HEK293 (cell line): ENCODE data around the gene CHID1.
A peak's percentile ranks its signal among the peaks of the same experiment; 100 is the strongest.

Source experiments
- CTCF ChIA-PET: fragments of 350-600 bp; formaldehyde crosslinking; extraction: SDS; loops from one replicate; lab custom pipeline; 2021; ENCODE audit warnings: antibody characterized with exemption; lab: Yijun Ruan, JAX
- POLR2A ChIA-PET: fragments of 300-600 bp; formaldehyde crosslinking; extraction: SDS; loops from one replicate; lab custom pipeline; 2020; ENCODE audit warnings: antibody characterized with exemption, inconsistent platforms; lab: Yijun Ruan, JAX
- H3K27ac ChIP-seq: fragments of 200-500 bp; sonication (Bioruptor generic); 2 replicates; pipeline ENCODE4 v1.5.1; 2014; ENCODE audit warnings: low read depth, low read length, control low read depth, inconsistent platforms; ENCODE audit errors: extremely low read depth
- H3K36me3 ChIP-seq, 2 experiments: fragments of 200-500 bp in 1 of 2; sonication (Bioruptor generic) in 1 of 2; 1 replicate in 1 of 2; 2 replicates in 1 of 2; pipeline ENCODE4 v1.5.1; 2014 to 2017; ENCODE audit warnings: inconsistent platforms in 2 of 2, low read length in 2 of 2; ENCODE audit not compliant: control insufficient read depth in 2 of 2, insufficient read depth in 1 of 2
- H3K4me1 ChIP-seq: fragments of 200-500 bp; sonication (Bioruptor generic); 2 replicates; pipeline ENCODE4 v1.5.1; 2014; ENCODE audit warnings: mild to moderate bottlenecking, low read length, inconsistent platforms; ENCODE audit not compliant: control insufficient read depth, insufficient read depth
- H3K4me3 ChIP-seq: 2 replicates; pipeline ENCODE4 v1.5.1; 2011; ENCODE audit warnings: low read depth, mild to moderate bottlenecking, control low read depth, low read length, moderate library complexity
- H3K9me3 ChIP-seq: fragments of 200-500 bp; sonication (Bioruptor generic); 2 replicates; pipeline ENCODE4 v1.5.1; 2014; ENCODE audit warnings: low read depth, low read length, inconsistent platforms; ENCODE audit not compliant: control insufficient read depth, insufficient read depth
- BCL11A ChIP-seq: fragments of 450-650 bp; formaldehyde crosslinking; IDR thresholded peaks from 2 replicates; pipeline ENCODE4 v1.5.1; 2016; ENCODE audit warnings: low read depth, missing biosample characterization, missing genetic modification characterization
- HOXA7 ChIP-seq: sonication (generic); formaldehyde crosslinking; IDR thresholded peaks from 2 replicates; pipeline ENCODE4 v1.8.1; 2022; ENCODE audit warnings: missing genetic modification reagents, borderline replicate concordance
- KLF9 ChIP-seq: fragments of 450-650 bp; formaldehyde crosslinking; IDR thresholded peaks from 2 replicates; pipeline ENCODE4 v1.5.1; 2016; ENCODE audit warnings: missing biosample characterization, missing genetic modification characterization, low read depth
- PATZ1 ChIP-seq: fragments of 450-650 bp; formaldehyde crosslinking; IDR thresholded peaks from 2 replicates; pipeline ENCODE4 v1.5.1; 2016; ENCODE audit warnings: missing biosample characterization, missing genetic modification characterization
- PRDM1 ChIP-seq: fragments of 450-650 bp; formaldehyde crosslinking; IDR thresholded peaks from 2 replicates; pipeline ENCODE4; 2016; ENCODE audit warnings: missing biosample characterization, missing genetic modification characterization
- ZBTB11 ChIP-seq: fragments of 450-650 bp; formaldehyde crosslinking; conservative IDR thresholded peaks from 2 replicates; pipeline ENCODE4 v1.5.1; 2016; ENCODE audit warnings: low read depth, missing biosample characterization, missing genetic modification characterization
- ZNF140 ChIP-seq: fragments of 450-650 bp; formaldehyde crosslinking; IDR thresholded peaks from 2 replicates; pipeline ENCODE4 v1.5.1; 2016; ENCODE audit warnings: missing biosample characterization, missing genetic modification characterization
- ZNF174 ChIP-seq: fragments of 450-650 bp; formaldehyde crosslinking; IDR thresholded peaks from 2 replicates; pipeline ENCODE4 v1.5.0; 2017; ENCODE audit warnings: missing biosample characterization, mild to moderate bottlenecking, missing genetic modification characterization
- ZNF2 ChIP-seq: fragments of 450-650 bp; formaldehyde crosslinking; IDR thresholded peaks from 2 replicates; pipeline ENCODE4 v1.5.1; 2016; ENCODE audit warnings: missing biosample characterization, missing genetic modification characterization
- ZNF274 ChIP-seq, 2 experiments: fragments of 200-500 bp in 1 of 2; fragments of 450-650 bp in 1 of 2; sonication (Bioruptor generic) in 1 of 2; formaldehyde crosslinking in 1 of 2; IDR thresholded peaks; 2 replicates each; pipeline versions ENCODE4 v1.5.1 to v1.6.1; 2014 to 2016; ENCODE audit warnings: borderline replicate concordance in 1 of 2, inconsistent platforms in 1 of 2, low read length in 1 of 2, missing biosample characterization in 1 of 2, missing genetic modification characterization in 1 of 2
- ZNF335 ChIP-seq: fragments of 450-650 bp; formaldehyde crosslinking; conservative IDR thresholded peaks from 2 replicates; pipeline ENCODE4 v1.5.1; 2016; ENCODE audit warnings: missing biosample characterization, missing genetic modification characterization
- ZNF341 ChIP-seq: fragments of 450-650 bp; formaldehyde crosslinking; IDR thresholded peaks from 2 replicates; pipeline ENCODE4; 2016; ENCODE audit warnings: low read depth, missing biosample characterization, missing genetic modification characterization
- ZNF354C ChIP-seq: fragments of 450-650 bp; formaldehyde crosslinking; IDR thresholded peaks from 2 replicates; pipeline ENCODE4 v1.5.1; 2016; ENCODE audit warnings: missing biosample characterization, missing genetic modification characterization, low read depth, borderline replicate concordance
- ZNF362 ChIP-seq: fragments of 450-650 bp; formaldehyde crosslinking; IDR thresholded peaks from 2 replicates; pipeline ENCODE4 v1.5.1; 2016; ENCODE audit warnings: missing biosample characterization, missing genetic modification characterization
- ZNF37A ChIP-seq: fragments of 450-650 bp; IDR thresholded peaks from 2 replicates; pipeline ENCODE4 v1.5.1; 2018; ENCODE audit warnings: missing biosample characterization, missing genetic modification characterization
- ZNF433 ChIP-seq: fragments of 450-650 bp; formaldehyde crosslinking; IDR thresholded peaks from 2 replicates; pipeline ENCODE4 v1.5.1; 2016; ENCODE audit warnings: missing biosample characterization, missing genetic modification characterization, low read depth
- ZNF488 ChIP-seq: fragments of 450-650 bp; formaldehyde crosslinking; IDR thresholded peaks from 2 replicates; pipeline ENCODE4 v1.5.1; 2016; ENCODE audit warnings: missing biosample characterization, missing genetic modification characterization
- ZNF530 ChIP-seq: fragments of 450-650 bp; formaldehyde crosslinking; IDR thresholded peaks from 2 replicates; pipeline ENCODE4 v1.5.1; 2016; ENCODE audit warnings: low read depth, missing biosample characterization, missing genetic modification characterization
- ZNF580 ChIP-seq: fragments of 450-650 bp; formaldehyde crosslinking; IDR thresholded peaks from 2 replicates; pipeline ENCODE4 v1.5.1; 2016; ENCODE audit warnings: missing biosample characterization, missing genetic modification characterization
- ZNF707 ChIP-seq: fragments of 450-650 bp; formaldehyde crosslinking; IDR thresholded peaks from 2 replicates; pipeline ENCODE4 v1.5.1; 2016; ENCODE audit warnings: missing biosample characterization, missing genetic modification characterization
- ZNF792 ChIP-seq: fragments of 450-650 bp; formaldehyde crosslinking; IDR thresholded peaks from 2 replicates; pipeline ENCODE4 v1.5.1; 2016; ENCODE audit warnings: missing biosample characterization, missing genetic modification characterization
- ZSCAN30 ChIP-seq: fragments of 450-650 bp; IDR thresholded peaks from 2 replicates; pipeline ENCODE4 v1.5.1; 2018; ENCODE audit warnings: missing biosample characterization, mild to moderate bottlenecking, missing genetic modification characterization, moderate library complexity
- ZSCAN5A ChIP-seq: fragments of 450-650 bp; formaldehyde crosslinking; IDR thresholded peaks from 2 replicates; pipeline ENCODE4 v1.5.1; 2016; ENCODE audit warnings: missing biosample characterization, missing genetic modification characterization
- TF ChIP-seq, protein P1 (sequence below): fragments of 450-650 bp; formaldehyde crosslinking; IDR thresholded peaks from 2 replicates; pipeline ENCODE4 v1.5.1; 2017; ENCODE audit warnings: missing biosample characterization, missing genetic modification characterization

CHID1 gene

DNA sequence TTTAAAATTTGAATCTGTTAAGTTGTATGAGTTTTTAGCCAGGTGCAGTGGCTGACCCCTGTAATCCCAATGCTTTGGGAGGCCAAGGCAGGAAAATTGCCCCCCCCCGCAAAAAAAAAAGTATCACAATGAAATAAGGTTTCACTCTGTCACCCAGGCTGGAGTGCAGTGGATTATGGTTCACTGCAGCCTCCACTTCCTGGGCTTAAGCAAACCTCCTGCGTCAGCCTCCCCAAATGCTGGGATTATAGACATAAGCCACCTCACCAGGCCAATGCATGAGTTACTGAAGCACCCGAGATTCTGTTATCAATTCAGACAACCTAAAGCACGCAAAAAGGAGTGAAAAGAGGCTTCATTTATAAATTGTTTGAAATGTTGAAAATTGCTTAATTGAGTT is 2.4 kb upstream of the CHID1 start (continued):
- no peak for TF ChIP-seq BCL11A (tag by site-specific recombination)
- TF ChIP-seq ZNF274 (IDR thresholded peaks at IDR 0.05; ENCODE audit: low read length) = no peak
- TF ChIP-seq ZNF274 (tag by site-specific recombination; IDR thresholded peaks at IDR 0.05; ENCODE audit: borderline replicate concordance) = no peak
- TF ChIP-seq ZSCAN30 = no peak
- no peak for TF ChIP-seq ZNF335
- no peak for TF ChIP-seq ZNF37A (tag by site-specific recombination)
- no peak for TF ChIP-seq ZNF488

GRCh38 chr11:912266-912665 is 1.7 kb upstream of the CHID1 start:
- Histone ChIP-seq H3K36me3 (peaks cover 0 to 22% of the 10 kb centered on the region in 2 experiments; a peak in 1 of 3 replicates), H3K27ac (no peak overlapping the region), H3K4me3 (no peak overlapping the region), H3K9me3 (no peaks in the 10 kb centered on the region), H3K4me1 (no peaks in the 10 kb centered on the region)
- ChIA-PET CTCF (no interaction called here), POLR2A (no interaction called here)
- TF ChIP-seq ZNF580 (tag by site-specific recombination) = no peak
- TF ChIP-seq HOXA7 = no peak
- no peak for TF ChIP-seq PRDM1 (tag by site-specific recombination)
- TF ChIP-seq ZNF335 = 0 out of 2 replicates have a peak, but pooled peaks have one; percentile 25

DNA sequence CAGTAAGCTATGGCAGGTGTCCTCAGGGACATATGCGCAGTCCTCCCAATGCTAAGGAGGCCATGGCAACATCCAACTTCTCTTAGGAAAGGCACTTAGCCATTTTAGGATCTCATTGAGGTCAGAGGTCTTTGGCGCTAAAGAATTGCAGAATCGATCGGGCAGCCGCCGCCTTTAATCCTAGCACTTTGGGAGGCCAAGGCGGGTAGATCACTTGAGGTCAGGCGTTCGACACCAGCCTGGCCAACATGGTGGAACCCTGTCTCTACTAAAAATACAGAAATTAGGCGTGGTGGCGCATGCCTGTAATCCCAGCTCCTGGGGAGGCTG is 1.2 kb upstream of the CHID1 start:
- ChIA-PET CTCF (interaction anchor here (0.6 kb wide), 1 partner anchor 357 kb away, joined by 3 read pairs; no protein-coding TSS in a partner anchor), POLR2A (no interaction called here)
- TF ChIP-seq ZNF354C (tag by site-specific recombination) (no peak), ZNF2 (no peak), ZNF341 (no peak), ZSCAN5A (tag by site-specific recombination) (no peak), ZNF174 (tag by site-specific recombination) (no peak), ZNF140 (tag by site-specific recombination) (no peak), ZNF792 (tag by site-specific recombination) (no peak), ZNF433 (no peak), ZNF362 (tag by site-specific recombination) (no peak), PATZ1 (no peak), KLF9 (tag by site-specific recombination) (no peak), ZNF530 (no peak), ZBTB11 (tag by site-specific recombination) (no peak), ZNF707 (no peak)
- TF ChIP-seq, protein P1, sequence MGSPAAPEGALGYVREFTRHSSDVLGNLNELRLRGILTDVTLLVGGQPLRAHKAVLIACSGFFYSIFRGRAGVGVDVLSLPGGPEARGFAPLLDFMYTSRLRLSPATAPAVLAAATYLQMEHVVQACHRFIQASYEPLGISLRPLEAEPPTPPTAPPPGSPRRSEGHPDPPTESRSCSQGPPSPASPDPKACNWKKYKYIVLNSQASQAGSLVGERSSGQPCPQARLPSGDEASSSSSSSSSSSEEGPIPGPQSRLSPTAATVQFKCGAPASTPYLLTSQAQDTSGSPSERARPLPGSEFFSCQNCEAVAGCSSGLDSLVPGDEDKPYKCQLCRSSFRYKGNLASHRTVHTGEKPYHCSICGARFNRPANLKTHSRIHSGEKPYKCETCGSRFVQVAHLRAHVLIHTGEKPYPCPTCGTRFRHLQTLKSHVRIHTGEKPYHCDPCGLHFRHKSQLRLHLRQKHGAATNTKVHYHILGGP (tag by site-specific recombination) = no peak

More for the DNA sequence above, 1.2 kb upstream of the CHID1 start:
- H3K4me3 ChIP-seq = no peak overlapping the region
- no peak overlapping the region; the same call in 1 of the 2 replicates for H3K27ac ChIP-seq
- no peaks in the 10 kb centered on the region for H3K4me1 ChIP-seq
- H3K9me3 ChIP-seq = no peaks in the 10 kb centered on the region
- H3K36me3 ChIP-seq = peaks cover 0 to 23% of the 10 kb centered on the region in 2 experiments; a peak in 2 of 3 replicates
